HG03520 (cell line): ENCODE data around the gene WFDC5.
"Not testable (repeated sequence)": the region's sequence is repeated elsewhere in the genome, so short reads cannot be mapped to it uniquely, and the experiment has no call there.

Experiments
- ATAC-seq: cut with Tn5 transposase; IDR thresholded peaks from one replicate; pipeline ENCODE4 v1.9.1; 2021; ENCODE audit warnings: mild to moderate bottlenecking, moderate library complexity; ENCODE audit not compliant: unreplicated experiment

Gene WFDC5

GRCh38 chr20:45090481-45090880, 24.5 kb downstream of the WFDC5 start:
- ATAC-seq = no peak

- ATAC-seq = no peak
Observed at GRCh38 chr20:45088247-45088646, 26.7 kb downstream of the WFDC5 start.

GRCh38 chr20:45087814-45088213, 27.2 kb downstream of the WFDC5 start:
- ATAC-seq = no peak

- no peak for ATAC-seq
Observed at GRCh38 chr20:45087097-45087790, 27.7 kb downstream of the WFDC5 start.

- ATAC-seq = no peak
Observed at GRCh38 chr20:45085867-45086266, 29.1 kb downstream of the WFDC5 start.

GRCh38 chr20:45085289-45085688, 29.7 kb downstream of the WFDC5 start:
- ATAC-seq = no peak

GRCh38 chr20:45083127-45083526, 31.8 kb downstream of the WFDC5 start:
- no peak for ATAC-seq

- ATAC-seq = no peak
Observed at GRCh38 chr20:45082468-45082867, 32.5 kb downstream of the WFDC5 start.

- ATAC-seq = no peak
Observed at GRCh38 chr20:45080867-45081624, 33.9 kb downstream of the WFDC5 start.

- no peak for ATAC-seq
Observed at GRCh38 chr20:45077559-45077958, 37.4 kb downstream of the WFDC5 start.

GRCh38 chr20:45073221-45073620, 41.8 kb downstream of the WFDC5 start:
- no peak for ATAC-seq

- ATAC-seq = no peak
Observed at GRCh38 chr20:45072066-45072465, 42.9 kb downstream of the WFDC5 start.

GRCh38 chr20:45070932-45071632, 43.9 kb downstream of the WFDC5 start:
- ATAC-seq = no peak

- no peak for ATAC-seq
Observed at GRCh38 chr20:45069261-45069660, 45.7 kb downstream of the WFDC5 start.

GRCh38 chr20:45067558-45067957, 47.4 kb downstream of the WFDC5 start:
- no peak for ATAC-seq

GRCh38 chr20:45067087-45067486, 47.9 kb downstream of the WFDC5 start:
- ATAC-seq = no peak

GRCh38 chr20:45066372-45066771, 48.6 kb downstream of the WFDC5 start:
- no peak for ATAC-seq

- no peak for ATAC-seq
Observed at GRCh38 chr20:45064812-45065211, 50.2 kb downstream of the WFDC5 start.

GRCh38 chr20:45063107-45063506, 51.9 kb downstream of the WFDC5 start:
- ATAC-seq = not testable (repeated sequence)

GRCh38 chr20:45061244-45061643, 53.7 kb downstream of the WFDC5 start:
- ATAC-seq = no peak

GRCh38 chr20:45060294-45060693, 54.7 kb downstream of the WFDC5 start:
- ATAC-seq = no peak
